Glutamatergic neuron (in vitro differentiated cells): Measurements from ENCODE around the gene MARK4. TPM values are rescaled to one million over a fixed set of nuclear protein-coding genes. Genes with fewer than 3 reads are reported as not detected.

ENCODE experiments used
- DNase-seq: peaks from one replicate; pipeline ENCODE4 v3.0.0; 2022
- H3K27ac Mint-ChIP-seq: one replicate; pipeline ENCODE4 v1.8.0; 2020; ENCODE audit warnings: mild to moderate bottlenecking, mixed read lengths, inconsistent platforms; ENCODE audit not compliant: unreplicated experiment
- H3K27me3 Mint-ChIP-seq: one replicate; pipeline ENCODE4 v1.8.0; 2020; ENCODE audit warnings: mild to moderate bottlenecking, moderate library complexity, mixed read lengths, inconsistent platforms; ENCODE audit not compliant: unreplicated experiment
- H3K36me3 Mint-ChIP-seq: one replicate; pipeline ENCODE4 v1.8.0; 2020; ENCODE audit warnings: mild to moderate bottlenecking, mixed read lengths, inconsistent platforms; ENCODE audit not compliant: unreplicated experiment
- H3K4me1 Mint-ChIP-seq: one replicate; pipeline ENCODE4 v1.8.0; 2020; ENCODE audit warnings: mild to moderate bottlenecking, low read depth, mixed read lengths, inconsistent platforms; ENCODE audit not compliant: unreplicated experiment
- H3K4me3 Mint-ChIP-seq: one replicate; pipeline ENCODE4 v1.8.0; 2020; ENCODE audit warnings: mild to moderate bottlenecking, mixed read lengths, inconsistent platforms; ENCODE audit not compliant: unreplicated experiment
- H3K9me3 Mint-ChIP-seq: one replicate; pipeline ENCODE4 v1.8.0; 2020; ENCODE audit warnings: mild to moderate bottlenecking, moderate library complexity, mixed read lengths, inconsistent platforms; ENCODE audit not compliant: unreplicated experiment
- total RNA-seq: library from RNA; stranded (reverse); fragmentation: NEBNext Ultra II Directional; extraction: Animal tissue kit (Norgen Biotek cat#: 25700); gene quantifications from one replicate; pipeline ENCODE4 v1.2.1, GENCODE V29; 2021; ENCODE audit not compliant: unreplicated experiment
- TF ChIP-seq, protein P1 (sequence below): fragments of 200-600 bp; sonication (generic); IDR thresholded peaks from one replicate; pipeline ENCODE4 v1.5.0; 2021; ENCODE audit not compliant: partially characterized antibody, unreplicated experiment

The MARK4 gene
- total RNA-seq, 1 donor from 2014 or later: 110 TPM

DNA sequence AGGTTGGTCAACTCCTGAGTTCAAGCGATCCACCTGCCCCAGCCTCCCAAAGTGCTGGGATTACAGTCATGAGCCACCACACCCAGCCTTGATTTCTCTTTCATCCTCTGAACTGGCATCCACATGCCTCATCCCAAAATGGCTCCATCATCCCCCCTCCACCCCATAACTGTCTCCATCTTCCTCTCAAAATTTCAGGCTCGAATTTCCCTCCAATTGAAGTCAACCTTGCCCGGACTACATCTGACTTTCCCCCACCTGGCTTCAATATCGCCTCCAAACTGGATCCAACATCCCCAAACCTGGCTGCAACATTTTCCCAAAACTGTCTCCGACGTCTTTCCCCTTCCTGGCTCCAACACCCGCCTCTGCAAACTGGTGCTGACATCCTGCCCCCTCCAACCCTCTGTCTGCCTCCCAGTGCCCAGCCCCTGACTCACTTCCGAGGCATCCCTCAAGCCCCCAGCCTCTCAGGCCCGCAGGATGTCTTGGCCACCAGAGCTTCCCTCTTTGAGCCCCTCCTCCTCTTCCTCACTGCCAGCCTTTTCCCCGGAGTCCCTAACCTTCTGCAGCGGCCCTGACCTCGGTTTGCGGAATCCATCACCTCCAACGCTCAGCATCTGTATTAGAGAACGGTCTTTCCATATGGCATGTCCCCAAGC is 6.8 kb upstream of the MARK4 start:
- no peak overlapping the region for H3K4me3 Mint-ChIP-seq
- no peak overlapping the region for H3K27ac Mint-ChIP-seq
- no peaks in the 10 kb centered on the region for H3K36me3 Mint-ChIP-seq
- no peaks in the 10 kb centered on the region for H3K4me1 Mint-ChIP-seq
- peaks cover 2% of the 10 kb centered on the region for H3K27me3 Mint-ChIP-seq
- no peak for DNase-seq
- no peaks in the 10 kb centered on the region for H3K9me3 Mint-ChIP-seq
- TF ChIP-seq, protein P1, sequence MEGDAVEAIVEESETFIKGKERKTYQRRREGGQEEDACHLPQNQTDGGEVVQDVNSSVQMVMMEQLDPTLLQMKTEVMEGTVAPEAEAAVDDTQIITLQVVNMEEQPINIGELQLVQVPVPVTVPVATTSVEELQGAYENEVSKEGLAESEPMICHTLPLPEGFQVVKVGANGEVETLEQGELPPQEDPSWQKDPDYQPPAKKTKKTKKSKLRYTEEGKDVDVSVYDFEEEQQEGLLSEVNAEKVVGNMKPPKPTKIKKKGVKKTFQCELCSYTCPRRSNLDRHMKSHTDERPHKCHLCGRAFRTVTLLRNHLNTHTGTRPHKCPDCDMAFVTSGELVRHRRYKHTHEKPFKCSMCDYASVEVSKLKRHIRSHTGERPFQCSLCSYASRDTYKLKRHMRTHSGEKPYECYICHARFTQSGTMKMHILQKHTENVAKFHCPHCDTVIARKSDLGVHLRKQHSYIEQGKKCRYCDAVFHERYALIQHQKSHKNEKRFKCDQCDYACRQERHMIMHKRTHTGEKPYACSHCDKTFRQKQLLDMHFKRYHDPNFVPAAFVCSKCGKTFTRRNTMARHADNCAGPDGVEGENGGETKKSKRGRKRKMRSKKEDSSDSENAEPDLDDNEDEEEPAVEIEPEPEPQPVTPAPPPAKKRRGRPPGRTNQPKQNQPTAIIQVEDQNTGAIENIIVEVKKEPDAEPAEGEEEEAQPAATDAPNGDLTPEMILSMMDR: no peak

- no peak within 1 kb of the TSS for H3K4me3 Mint-ChIP-seq
- H3K27ac Mint-ChIP-seq: no peak within 1 kb of the TSS
- no peak for DNase-seq
Measured at GRCh38 chr19:45245334-45245787, 5.7 kb upstream of the MARK4 start, which contains the start of gene EXOC3L2. Gene EXOC3L2 (minus strand): TSS chr19:45245407. CDS start chr19:45239045, 6,362 bp downstream.

GRCh38 chr19:45245826-45246225 is 5.2 kb upstream of the MARK4 start:
- no peaks in the 10 kb centered on the region for H3K36me3 Mint-ChIP-seq
- no peak overlapping the region for H3K4me3 Mint-ChIP-seq
- no peaks in the 10 kb centered on the region for H3K27me3 Mint-ChIP-seq
- H3K4me1 Mint-ChIP-seq: peaks cover 2% of the 10 kb centered on the region
- H3K27ac Mint-ChIP-seq: no peak overlapping the region
- DNase-seq: no peak
- peaks cover 2% of the 10 kb centered on the region for H3K9me3 Mint-ChIP-seq
- TF ChIP-seq, protein P1: no peak

More at GRCh38 chr19:45245334-45245787, 5.7 kb upstream of the MARK4 start, which contains the start of gene EXOC3L2:
- Mint-ChIP-seq H3K27me3 (no peaks in the 10 kb centered on the region), H3K4me1 (no peaks in the 10 kb centered on the region), H3K9me3 (no peaks in the 10 kb centered on the region), H3K36me3 (no peaks in the 10 kb centered on the region)
- TF ChIP-seq, protein P1: no peak

- peaks cover 2% of the 10 kb centered on the region for H3K4me1 Mint-ChIP-seq
- H3K27ac Mint-ChIP-seq: no peak overlapping the region
- H3K36me3 Mint-ChIP-seq: no peaks in the 10 kb centered on the region
- H3K9me3 Mint-ChIP-seq: peaks cover 2% of the 10 kb centered on the region
- DNase-seq: no peak
- no peaks in the 10 kb centered on the region for H3K27me3 Mint-ChIP-seq
- no peak overlapping the region for H3K4me3 Mint-ChIP-seq
- TF ChIP-seq, protein P1: no peak
Measured at GRCh38 chr19:45247136-45247535, 3.9 kb upstream of the MARK4 start.
